ENCODE data around the gene C16orf95. TPM values are rescaled to one million over a fixed set of nuclear protein-coding genes. Genes with fewer than 3 reads are reported as not detected.

C16orf95 gene
- total and polyA plus RNA-seq, 2 donors (not counting 1 experiment from before 2014, with no cell fraction given) = 1.5 to 2.5 TPM

- H3K79me2 ChIP-seq (ENCODE audit: control insufficient read depth, insufficient read depth, low read length) = peaks cover 42% of the 10 kb centered on the region
- Mint-ChIP-seq H3K9me3 (ENCODE audit: insufficient read depth) (no peaks in the 10 kb centered on the region), H3K4me3 (no peak overlapping the region), H3K27ac (no peak overlapping the region), H3K4me1 (peaks cover 5% of the 10 kb centered on the region), H3K27me3 (no peaks in the 10 kb centered on the region)
- DNase-seq (no peak), ATAC-seq (ENCODE audit: low read depth) (no peak)
- no peak overlapping the region for H3K4me3 ChIP-seq (ENCODE audit: control extremely low read depth in 1 of 5, extremely low read depth in 1 of 5, insufficient read depth in 1 of 5, low read depth in 2 of 5, low read length in 4 of 5)
- peaks cover 0 to 4% of the 10 kb centered on the region in 2 donors for H3K4me1 ChIP-seq (ENCODE audit: control insufficient read depth in 2 of 2, insufficient read depth in 2 of 2, low read length in 2 of 2)
- peaks cover 18% of the 10 kb centered on the region for H4K20me1 ChIP-seq (ENCODE audit: control insufficient read depth, insufficient read depth, low read length, poor library complexity, severe bottlenecking)
- no peaks in the 10 kb centered on the region for H3K9me3 ChIP-seq (ENCODE audit: control extremely low read depth in 1 of 3, control insufficient read depth in 2 of 3, insufficient read depth in 1 of 3, low read length in 2 of 3)
- no peak overlapping the region for H3K27ac ChIP-seq (ENCODE audit: low read length in 2 of 2)
- H3K27me3 ChIP-seq (replicated peaks in 1 of 4; ENCODE audit: control extremely low read depth in 1 of 4, control insufficient read depth in 3 of 4, insufficient read depth in 4 of 4, low read length in 3 of 4) = no peaks in the 10 kb centered on the region
- intact Hi-C loops (cut with micrococcal nuclease) = no loop called here
- peaks cover 0 to 32% of the 10 kb centered on the region in 2 experiments for H3K36me3 ChIP-seq (replicated peaks in 1 of 2; ENCODE audit: control extremely low read depth in 1 of 2, control insufficient read depth in 1 of 2, extremely low read depth in 1 of 2, insufficient read depth in 2 of 2, low read length in 1 of 2)
- no peak overlapping the region for H3K4me2 ChIP-seq (replicated peaks; ENCODE audit: low read depth, low read length, poor library complexity, severe bottlenecking)
- no peak overlapping the region for H3K9ac ChIP-seq (ENCODE audit: low read length)
- ChIA-PET CTCF (interaction anchor here (0.9 kb wide), 1 partner anchor 45 kb away, joined by 4 read pairs; no protein-coding TSS in a partner anchor), POLR2A (no interaction called here)
- no peak overlapping the region for H2AFZ ChIP-seq (ENCODE audit: insufficient read depth, low read depth, low read length, poor library complexity, severe bottlenecking)
- TF ChIP-seq EZH2 (IDR thresholded peaks at IDR 0.05; ENCODE audit: borderline replicate concordance, insufficient read depth, low read depth, low read length, poor library complexity, severe bottlenecking) (no peak), CTCF (IDR thresholded peaks at IDR 0.05) (no peak)
- 96% methylated on average over 10 of the region's 13 CpGs for WGBS (ENCODE audit: insufficient coverage)
Measured at GRCh38 chr16:87347932-87348615, 30.9 kb upstream of the C16orf95 start.

GRCh38 chr16:87346517-87347060 is 29.4 kb upstream of the C16orf95 start:
- H3K4me3 ChIP-seq (ENCODE audit: control extremely low read depth in 1 of 5, extremely low read depth in 1 of 5, insufficient read depth in 1 of 5, low read depth in 2 of 5, low read length in 4 of 5) = no peak overlapping the region
- H3K4me2 ChIP-seq (replicated peaks; ENCODE audit: low read depth, low read length, poor library complexity, severe bottlenecking) = no peak overlapping the region
- peaks cover 42% of the 10 kb centered on the region for H3K79me2 ChIP-seq (ENCODE audit: control insufficient read depth, insufficient read depth, low read length)
- H2AFZ ChIP-seq (ENCODE audit: insufficient read depth, low read depth, low read length, poor library complexity, severe bottlenecking) = no peak overlapping the region
- H3K4me1 Mint-ChIP-seq = peaks cover 5% of the 10 kb centered on the region
- no peaks in the 10 kb centered on the region for H3K9me3 Mint-ChIP-seq (ENCODE audit: insufficient read depth)
- DNase-seq (no peak), ATAC-seq (ENCODE audit: low read depth) (no peak)
- ChIA-PET POLR2A (no interaction called here), CTCF (no interaction called here)
- no peaks in the 10 kb centered on the region for H3K9me3 ChIP-seq (ENCODE audit: control extremely low read depth in 1 of 3, control insufficient read depth in 2 of 3, insufficient read depth in 1 of 3, low read length in 2 of 3)
- intact Hi-C loops (cut with micrococcal nuclease) = no loop called here
- H3K27ac Mint-ChIP-seq = no peak overlapping the region
- H3K9ac ChIP-seq (ENCODE audit: low read length) = no peak overlapping the region
- 96% methylated on average over 20 of the region's 21 CpGs for WGBS (ENCODE audit: insufficient coverage)
- no peaks in the 10 kb centered on the region for H3K27me3 Mint-ChIP-seq
- TF ChIP-seq CTCF (IDR thresholded peaks at IDR 0.05) = no peak
- TF ChIP-seq EZH2 (IDR thresholded peaks at IDR 0.05; ENCODE audit: borderline replicate concordance, insufficient read depth, low read depth, low read length, poor library complexity, severe bottlenecking) = no peak
- H3K36me3 ChIP-seq (replicated peaks in 1 of 2; ENCODE audit: control extremely low read depth in 1 of 2, control insufficient read depth in 1 of 2, extremely low read depth in 1 of 2, insufficient read depth in 2 of 2, low read length in 1 of 2) = peaks cover 0 to 42% of the 10 kb centered on the region in 2 experiments
- H3K27me3 ChIP-seq (replicated peaks in 1 of 4; ENCODE audit: control extremely low read depth in 1 of 4, control insufficient read depth in 3 of 4, insufficient read depth in 4 of 4, low read length in 3 of 4) = no peaks in the 10 kb centered on the region
- peaks cover 16% of the 10 kb centered on the region for H4K20me1 ChIP-seq (ENCODE audit: control insufficient read depth, insufficient read depth, low read length, poor library complexity, severe bottlenecking)
- no peak overlapping the region for H3K4me3 Mint-ChIP-seq
- peaks cover 0 to 4% of the 10 kb centered on the region in 2 donors for H3K4me1 ChIP-seq (ENCODE audit: control insufficient read depth in 2 of 2, insufficient read depth in 2 of 2, low read length in 2 of 2)
- H3K27ac ChIP-seq (ENCODE audit: low read length in 2 of 2) = no peak overlapping the region

All from B cell (primary cell).